Stimulated activated CD8-positive, alpha-beta memory T cell treated with anti-CD3 and anti-CD28 coated beads, Interleukin-7, amount 100 ng/mL, for 1 hour (primary cell): ENCODE data around the gene SLC43A3.
"Not testable (repeated sequence)": the region's sequence is repeated elsewhere in the genome, so short reads cannot be mapped to it uniquely, and the experiment has no call there.

Experiments
- DNase-seq, 2 donors: peaks; one replicate each; pipeline ENCODE4 v3.0.0-alpha.2; 2020; ENCODE audit warnings: low read depth in 2 of 2

SLC43A3 gene

GRCh38 chr11:57405271-57405860 lies 21.6 kb downstream of the SLC43A3 start:
- no peak for DNase-seq

GRCh38 chr11:57403802-57404147 lies 23.1 kb downstream of the SLC43A3 start:
- DNase-seq = no peak

- DNase-seq = not testable (repeated sequence)
Measured at GRCh38 chr11:57403003-57403801, 23.7 kb downstream of the SLC43A3 start.

- DNase-seq = no peak
Measured at GRCh38 chr11:57402188-57403002, 24.5 kb downstream of the SLC43A3 start.

DNA sequence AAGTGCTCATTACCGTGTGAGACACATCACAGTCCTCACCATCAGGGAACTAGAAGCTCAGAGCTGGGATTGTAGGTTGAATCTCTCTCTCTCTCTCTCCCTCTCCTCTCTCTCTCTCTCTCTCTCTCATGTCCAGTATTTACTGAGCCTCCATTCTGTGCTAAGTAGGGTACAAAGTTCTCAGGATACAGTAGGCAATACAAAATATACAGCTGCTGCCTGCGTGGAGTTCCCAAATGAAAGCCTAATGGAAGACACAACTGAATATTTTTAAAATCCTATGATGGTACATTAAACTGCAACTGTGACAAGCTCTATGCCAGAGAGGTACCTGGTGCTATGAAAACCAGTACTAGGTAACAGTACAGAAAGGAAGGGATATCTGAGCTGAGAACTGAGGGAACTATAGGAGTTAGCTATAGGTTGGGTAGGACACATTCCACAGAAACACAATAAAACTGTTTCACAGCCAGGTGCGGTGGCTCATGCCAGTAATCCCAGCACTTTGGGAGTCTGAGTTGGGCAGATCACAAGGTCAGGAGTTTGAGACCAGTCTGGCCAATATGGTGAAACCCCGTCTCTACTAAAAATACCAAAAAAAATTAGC lies 26.8 kb downstream of the SLC43A3 start:
- no peak for DNase-seq

- DNase-seq = no peak
Measured at GRCh38 chr11:57399221-57399620, 27.7 kb downstream of the SLC43A3 start.

- no peak for DNase-seq
Measured at GRCh38 chr11:57397394-57397990, 29.4 kb downstream of the SLC43A3 start.

DNA sequence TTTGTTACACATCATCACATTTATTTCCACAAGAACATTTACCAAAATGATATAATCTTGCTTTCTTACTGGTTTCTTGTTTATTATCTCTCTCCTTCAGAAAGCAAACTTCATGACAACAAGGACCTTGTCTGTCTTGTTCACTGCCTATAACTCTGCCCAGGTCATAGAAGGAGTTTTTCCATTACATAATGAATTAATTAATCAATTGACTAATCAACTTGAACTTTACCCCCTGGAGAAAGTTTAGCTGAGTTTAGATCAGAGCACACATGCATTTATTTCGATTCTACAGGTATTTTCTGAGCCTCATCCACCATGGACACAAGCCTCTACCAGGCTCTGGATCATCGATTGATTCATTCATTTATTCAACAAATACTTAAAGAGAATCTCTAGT lies 30.2 kb downstream of the SLC43A3 start:
- DNase-seq = no peak

GRCh38 chr11:57395905-57396623 lies 30.9 kb downstream of the SLC43A3 start:
- DNase-seq = no peak

GRCh38 chr11:57394203-57394965 lies 32.5 kb downstream of the SLC43A3 start:
- DNase-seq = no peak

GRCh38 chr11:57392763-57393105 lies 34.2 kb downstream of the SLC43A3 start:
- DNase-seq = no peak

DNA sequence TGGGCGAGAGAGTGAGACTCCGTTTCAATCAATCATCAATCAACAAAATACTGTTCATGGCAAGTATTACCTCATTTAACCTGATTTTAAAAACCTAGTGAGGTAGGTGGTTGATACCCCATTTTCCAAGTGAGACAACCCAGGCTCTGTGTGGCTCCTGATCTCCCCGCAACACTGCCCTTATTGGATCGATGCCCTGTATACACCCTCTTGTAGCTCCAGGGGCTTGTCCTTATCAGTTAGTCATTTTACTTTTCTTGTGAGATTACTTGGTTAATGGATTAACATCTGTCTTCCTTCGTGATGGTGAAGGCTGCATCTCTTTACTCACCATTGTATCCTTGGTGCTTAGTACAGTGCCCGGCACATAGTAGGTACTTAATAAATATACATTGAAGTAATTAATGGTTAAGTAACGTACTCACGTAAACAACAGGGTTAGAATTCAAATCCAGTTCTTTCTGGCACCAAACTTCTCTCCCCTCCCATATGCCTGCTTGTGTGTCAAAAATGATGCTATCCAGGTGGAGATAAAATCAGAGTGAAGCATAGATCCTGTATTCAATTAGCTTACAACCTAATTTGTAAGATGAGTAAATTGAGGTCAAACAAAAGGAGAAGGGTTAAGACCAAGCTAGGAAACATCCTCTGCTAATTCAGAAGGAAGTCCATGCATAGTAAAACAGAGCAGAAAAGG lies 34.7 kb downstream of the SLC43A3 start:
- no peak for DNase-seq

DNA sequence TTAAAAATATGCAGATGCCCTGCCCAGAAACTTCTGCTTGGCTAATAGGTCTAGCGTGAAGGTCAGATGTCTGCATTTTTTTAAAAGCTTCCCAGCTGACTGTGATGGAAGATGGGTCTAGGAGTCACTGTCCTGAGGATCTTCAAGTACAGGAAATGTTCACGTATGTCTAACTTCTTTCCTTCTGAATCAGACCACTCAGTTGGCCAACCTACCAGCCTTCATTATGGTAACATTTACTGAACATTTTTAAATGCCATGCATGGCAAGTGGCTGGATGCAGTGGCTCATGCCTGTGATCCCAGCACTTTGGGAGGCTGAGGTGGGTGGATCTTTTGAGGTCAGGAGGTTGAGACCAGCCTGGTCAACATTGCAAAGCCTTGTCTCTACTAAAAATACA lies 35.4 kb downstream of the SLC43A3 start:
- DNase-seq = no peak

GRCh38 chr11:57391111-57391510 lies 35.8 kb downstream of the SLC43A3 start:
- no peak for DNase-seq

- DNase-seq = no peak
Measured at GRCh38 chr11:57390535-57390934, 36.4 kb downstream of the SLC43A3 start, which contains the start of gene PRG2. Gene PRG2 (minus strand): TSS chr11:57390650. CDS start chr11:57389944, 706 bp downstream.

DNA sequence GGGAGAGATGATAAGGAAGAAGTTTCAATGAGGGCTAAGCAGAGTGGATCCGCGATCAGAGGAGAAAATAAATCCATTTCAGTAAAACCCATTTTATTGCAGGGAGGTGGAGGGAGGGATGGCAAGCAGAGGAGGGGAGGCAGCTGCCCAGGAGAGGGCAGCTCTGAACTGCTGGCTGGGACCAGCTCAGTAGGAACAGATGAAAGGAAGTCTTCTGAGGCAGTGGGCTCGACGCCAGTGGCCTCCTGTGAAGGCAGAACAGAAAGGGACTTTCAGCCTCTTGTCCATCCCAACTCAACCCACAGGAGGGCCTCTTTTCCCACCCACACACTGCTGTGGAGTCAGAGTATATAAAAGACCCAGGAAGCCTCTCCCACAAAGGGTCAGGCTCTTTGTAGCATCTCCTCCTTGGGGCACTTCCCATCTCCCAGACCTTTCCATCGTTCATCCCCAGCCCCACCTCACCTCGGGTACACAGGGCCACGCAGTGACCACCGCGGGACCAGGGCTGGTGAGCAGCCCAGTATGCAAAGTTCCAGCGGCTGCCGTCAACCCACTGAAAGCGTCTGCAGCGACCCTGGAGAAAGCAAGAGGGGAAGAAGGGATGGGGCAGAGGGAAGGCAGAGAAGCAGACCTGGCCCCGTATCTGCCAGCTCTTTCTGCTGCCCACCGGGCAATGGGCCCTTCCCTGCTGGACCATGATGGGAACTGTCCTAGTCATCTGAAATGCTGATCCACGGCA lies 39.5 kb downstream of the SLC43A3 start:
- no peak for DNase-seq

- DNase-seq = no peak
Measured at GRCh38 chr11:57386178-57386940, 40.6 kb downstream of the SLC43A3 start.

DNA sequence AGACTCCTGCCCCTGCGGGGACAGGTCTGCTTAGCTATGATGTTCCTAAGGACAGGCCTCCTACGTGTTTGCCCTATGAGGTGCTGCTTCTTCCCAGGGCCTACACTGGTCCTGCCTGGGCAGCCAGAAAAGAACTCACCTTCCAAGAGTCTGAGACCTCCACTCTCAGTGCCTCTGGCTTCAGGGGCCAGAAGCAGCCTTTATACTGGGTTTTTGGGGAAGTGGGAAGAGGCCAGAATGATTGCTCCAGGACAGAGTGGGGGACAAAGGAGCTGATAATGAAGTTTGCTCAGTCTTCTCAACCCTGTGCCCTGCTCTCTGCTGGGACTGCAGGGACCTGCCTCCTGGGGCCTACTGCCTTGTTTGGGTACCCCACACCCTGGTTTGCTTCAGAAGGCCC lies 45.9 kb downstream of the SLC43A3 start, which contains the start of gene PRG3:
Gene PRG3 (minus strand): TSS at position 176 of the 400 bp plus-strand sequence. CDS start 442 bp downstream, outside the sequence.
- DNase-seq = no peak
